ENCODE data around the gene RALGDS. TPM values are rescaled to one million over a fixed set of nuclear protein-coding genes. Genes with fewer than 3 reads are reported as not detected.
A peak's percentile ranks its signal among the peaks of the same experiment; 100 is the strongest.

RALGDS gene
- total and polyA plus RNA-seq, 9 of the 15 experiments (the other 6 are each of a cell fraction or from before 2014, with no cell fraction given) = 0.75 to 43.3 (median 27.1) TPM

GRCh38 chr9:133121198-133121914, at the start of gene RALGDS (continued):
- no peak for TF ChIP-seq BCLAF1 (IDR thresholded peaks at IDR 0.05; ENCODE audit: borderline replicate concordance in 1 of 2, control insufficient read depth in 1 of 2, low read depth in 2 of 2, low read length in 1 of 2)
- TF ChIP-seq TCF7L2 (IDR thresholded peaks at IDR 0.05; ENCODE audit: low read depth, low read length) = no peak
- TF ChIP-seq MTA3 (IDR thresholded peaks at IDR 0.05; ENCODE audit: borderline replicate concordance) = no peak
- no peak for TF ChIP-seq HES1 (IDR thresholded peaks at IDR 0.05; ENCODE audit: low read depth)
- no peak for TF ChIP-seq DEAF1 (CRISPR knock-in tag; IDR thresholded peaks at IDR 0.05)
- no peak for TF ChIP-seq ZNF146 (CRISPR knock-in tag; IDR thresholded peaks at IDR 0.05; ENCODE audit: unreplicated experiment)
- TF ChIP-seq NCOA2 (IDR thresholded peaks at IDR 0.05; ENCODE audit: partially characterized antibody in 2 of 2) = no peak
- no peak for TF ChIP-seq ARHGAP35 (IDR thresholded peaks at IDR 0.05; ENCODE audit: partially characterized antibody)
- peak; percentile 47; the same call in 1 of the 2 replicates for TF ChIP-seq ATF3 (IDR thresholded peaks at IDR 0.05)
- TF ChIP-seq ATF3 (CRISPR knock-in tag; conservative IDR thresholded peaks at IDR 0.05) = no peak
- TF ChIP-seq NCOA6 (IDR thresholded peaks at IDR 0.05) = no peak
- TF ChIP-seq YBX1 (IDR thresholded peaks at IDR 0.05) = no peak
- TF ChIP-seq HDAC1 (IDR thresholded peaks at IDR 0.05) = peak in 1 of 2 experiments; percentile 16; a peak in 1 of 4 replicates
- TF ChIP-seq SIN3A (IDR thresholded peaks at IDR 0.05; ENCODE audit: borderline replicate concordance in 2 of 2, control insufficient read depth in 1 of 2, low read depth in 2 of 2, low read length in 2 of 2) = no peak
- no peak for TF ChIP-seq E2F6 (IDR thresholded peaks at IDR 0.05; ENCODE audit: borderline replicate concordance in 1 of 2, extremely low read depth in 1 of 2, insufficient read depth in 1 of 2, insufficient read length in 1 of 2, low read depth in 1 of 2, low read length in 1 of 2, poor library complexity in 1 of 2, severe bottlenecking in 1 of 2)
- no peak for TF ChIP-seq FIP1L1 (IDR thresholded peaks at IDR 0.05; ENCODE audit: low read depth, low read length, poor library complexity, severe bottlenecking)
- TF ChIP-seq ZSCAN29 (IDR thresholded peaks at IDR 0.05) = no peak
- TF ChIP-seq ZNF12 (CRISPR knock-in tag; IDR thresholded peaks at IDR 0.05) = no peak; the same call in 1 of the 2 replicates
- no peak for TF ChIP-seq HSF4 (CRISPR knock-in tag; IDR thresholded peaks at IDR 0.05; ENCODE audit: borderline replicate concordance)
- TF ChIP-seq EGR1 (conservative IDR thresholded peaks at IDR 0.05) = no peak
